ENCODE measurements around the gene MESP1. TPM values are rescaled to one million over a fixed set of nuclear protein-coding genes. Genes with fewer than 3 reads are reported as not detected.

The MESP1 gene
- total and polyA plus RNA-seq, 2 of the 8 experiments (the other 6 are each of a cell fraction or from before 2014, with no cell fraction given): 0.15 to 0.23 TPM

GRCh38 chr15:89785774-89786140 is 34.7 kb upstream of the MESP1 start:
- no peak overlapping the region for H4K8ac ChIP-seq (ENCODE audit: extremely low read depth, insufficient read depth, low read length)
- ChIA-PET CTCF (ENCODE audit: partially characterized antibody) (interaction anchor here (0.6 kb wide), 1 partner anchor 10 kb away, joined by 3 read pairs; the partner anchor contains the start of gene MESP2), POLR2A (ENCODE audit: partially characterized antibody) (no interaction called here)
- H3K36me3 ChIP-seq (ENCODE audit: control insufficient read depth in 2 of 4, insufficient read depth in 4 of 4, low read length in 3 of 4): no peaks in the 10 kb centered on the region
- H3K14ac ChIP-seq (ENCODE audit: insufficient read length): no peak overlapping the region
- no peak overlapping the region for H2BK12ac ChIP-seq (ENCODE audit: low read depth, low read length)
- H2BK5ac ChIP-seq (ENCODE audit: low read depth, low read length): no peak overlapping the region
- H3K18ac ChIP-seq (ENCODE audit: extremely low read depth, low read length): no peak overlapping the region
- no peaks in the 10 kb centered on the region for H3K23me2 ChIP-seq (ENCODE audit: low read depth, low read length)
- no peaks in the 10 kb centered on the region; a peak in 2 of 7 replicates for H3K27me3 ChIP-seq (replicated peaks in 1 of 4; ENCODE audit: control insufficient read depth in 3 of 4, extremely low read depth in 1 of 4, insufficient read depth in 3 of 4, low read length in 3 of 4)
- H3K27ac ChIP-seq (ENCODE audit: low read depth, low read length): no peak overlapping the region
- DNase-seq (ENCODE audit: low read depth in 1 of 2, low spot score in 2 of 2): no peak
- H3K4me1 ChIP-seq (replicated peaks in 1 of 4; ENCODE audit: control insufficient read depth in 3 of 4, insufficient read depth in 4 of 4, low read length in 3 of 4): peaks cover 6 to 14% (median 10%) of the 10 kb centered on the region in 4 experiments
- H4K91ac ChIP-seq (replicated peaks; ENCODE audit: insufficient read length, low read length): no peak overlapping the region
- H3K56ac ChIP-seq (replicated peaks; ENCODE audit: insufficient read length, low read depth, low read length): no peak overlapping the region
- H3K9me3 ChIP-seq (ENCODE audit: insufficient read depth in 2 of 2, low read depth in 1 of 2, low read length in 1 of 2): peaks cover 0 to 3% of the 10 kb centered on the region in 2 experiments; a peak in 2 of 4 replicates
- H2BK20ac ChIP-seq (ENCODE audit: low read length): no peak overlapping the region
- no peak for FAIRE-seq
- H3K4ac ChIP-seq (replicated peaks; ENCODE audit: insufficient read length, low read depth, low read length): no peak overlapping the region
- H2BK15ac ChIP-seq (ENCODE audit: low read length): no peak overlapping the region
- no peak overlapping the region for H3K4me2 ChIP-seq (ENCODE audit: insufficient read depth in 1 of 2, low read depth in 2 of 2, low read length in 2 of 2)
- no peak overlapping the region for H3K4me3 ChIP-seq (ENCODE audit: extremely low read depth in 1 of 4, insufficient read depth in 2 of 4, low read depth in 3 of 4, low read length in 4 of 4)
- H3K79me1 ChIP-seq (ENCODE audit: low read depth, low read length): no peaks in the 10 kb centered on the region
- H2AK5ac ChIP-seq (ENCODE audit: low read depth, low read length): no peak overlapping the region
- no peak overlapping the region for H3K9ac ChIP-seq (replicated peaks in 1 of 4; ENCODE audit: extremely low read depth in 1 of 4, low read depth in 3 of 4, low read length in 3 of 4)
- no peak overlapping the region for H2AFZ ChIP-seq (ENCODE audit: low read length)
- H3K79me2 ChIP-seq (ENCODE audit: control insufficient read depth in 1 of 2, insufficient read depth in 2 of 2, low read length in 2 of 2): no peaks in the 10 kb centered on the region
- H2BK120ac ChIP-seq (replicated peaks; ENCODE audit: low read depth, low read length): no peak overlapping the region
- no peak overlapping the region for H3K23ac ChIP-seq (ENCODE audit: insufficient read length)
- no peaks in the 10 kb centered on the region for H4K20me1 ChIP-seq (replicated peaks in 1 of 2; ENCODE audit: control insufficient read depth in 1 of 2, insufficient read depth in 2 of 2, low read length in 2 of 2)
- H4K5ac ChIP-seq (ENCODE audit: insufficient read length, low read depth, low read length): no peak overlapping the region
- no peak for TF ChIP-seq NRF1 (IDR thresholded peaks at IDR 0.05; ENCODE audit: low read depth, low read length)
- TF ChIP-seq EZH2 (IDR thresholded peaks at IDR 0.05; ENCODE audit: low read depth, low read length, severe bottlenecking): no peak
- TF ChIP-seq SP1 (IDR thresholded peaks at IDR 0.05; ENCODE audit: low read depth, low read length): no peak
- TF ChIP-seq KDM1A (IDR thresholded peaks at IDR 0.05; ENCODE audit: borderline replicate concordance, low read length): no peak
- no peak for TF ChIP-seq EGR1 (IDR thresholded peaks at IDR 0.05; ENCODE audit: borderline replicate concordance, low read depth, low read length)
- no peak for TF ChIP-seq SIRT6 (IDR thresholded peaks at IDR 0.05; ENCODE audit: low read length)
- TF ChIP-seq NANOG (IDR thresholded peaks at IDR 0.05; ENCODE audit: insufficient read depth, low read depth, low read length, poor library complexity, severe bottlenecking): no peak
- no peak for TF ChIP-seq JUN (IDR thresholded peaks at IDR 0.05; ENCODE audit: low read depth, low read length)
- no peak for TF ChIP-seq HDAC6 (IDR thresholded peaks at IDR 0.05; ENCODE audit: low read depth, low read length)
- TF ChIP-seq, protein P1, sequence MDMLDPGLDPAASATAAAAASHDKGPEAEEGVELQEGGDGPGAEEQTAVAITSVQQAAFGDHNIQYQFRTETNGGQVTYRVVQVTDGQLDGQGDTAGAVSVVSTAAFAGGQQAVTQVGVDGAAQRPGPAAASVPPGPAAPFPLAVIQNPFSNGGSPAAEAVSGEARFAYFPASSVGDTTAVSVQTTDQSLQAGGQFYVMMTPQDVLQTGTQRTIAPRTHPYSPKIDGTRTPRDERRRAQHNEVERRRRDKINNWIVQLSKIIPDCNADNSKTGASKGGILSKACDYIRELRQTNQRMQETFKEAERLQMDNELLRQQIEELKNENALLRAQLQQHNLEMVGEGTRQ (IDR thresholded peaks at IDR 0.05; ENCODE audit: low read length): no peak
- no peak for TF ChIP-seq HDAC2 (IDR thresholded peaks at IDR 0.05; ENCODE audit: borderline replicate concordance in 1 of 2, low read depth in 2 of 2, low read length in 2 of 2)
- TF ChIP-seq SAP30 (IDR thresholded peaks at IDR 0.05; ENCODE audit: insufficient read depth, insufficient replicate concordance, low read length): no peak
- no peak for TF ChIP-seq SP2 (IDR thresholded peaks at IDR 0.05; ENCODE audit: low read length)
- no peak for TF ChIP-seq JUND (IDR thresholded peaks at IDR 0.05; ENCODE audit: low read length)
- TF ChIP-seq CBX5 (IDR thresholded peaks at IDR 0.05; ENCODE audit: low read depth, low read length): no peak
